ENCODE data around the gene TM4SF18. TPM values are rescaled to one million over a fixed set of nuclear protein-coding genes. Genes with fewer than 3 reads are reported as not detected.

The TM4SF18 gene
- polyA plus RNA-seq, 6 donors from 2014 or later, result not detected

DNA sequence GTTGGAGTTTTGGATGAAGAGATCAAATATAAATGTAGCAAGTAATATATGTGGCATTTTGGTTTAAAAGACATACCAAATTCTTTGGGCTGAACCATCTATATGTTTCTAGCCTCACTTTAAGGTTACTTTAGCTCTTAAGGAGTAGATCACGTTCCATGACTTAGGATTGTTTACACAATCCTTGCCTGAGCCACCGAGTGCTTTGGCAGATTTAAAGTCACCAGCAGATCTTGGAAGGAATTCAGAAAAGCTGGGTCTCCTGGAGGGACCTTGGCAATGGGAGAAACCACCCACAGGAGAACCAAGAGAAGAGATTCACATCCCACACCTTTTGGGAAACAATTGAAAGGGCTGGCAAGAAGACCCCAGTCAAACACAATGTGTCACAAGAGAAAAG is 54.5 kb downstream of the TM4SF18 start:
- Mint-ChIP-seq H3K4me1 (peaks cover 12 to 16% (median 13%) of the 10 kb centered on the region in 3 donors), H3K27me3 (no peaks in the 10 kb centered on the region), H3K4me3 (no peak overlapping the region), H3K9me3 (no peaks in the 10 kb centered on the region), H3K27ac (peak overlapping the region in 1 of 6 donors; percentile 52), H3K36me3 (no peaks in the 10 kb centered on the region)
- no peak for DNase-seq
- ATAC-seq (ENCODE audit: low read depth in 2 of 2), result no peak

DNA sequence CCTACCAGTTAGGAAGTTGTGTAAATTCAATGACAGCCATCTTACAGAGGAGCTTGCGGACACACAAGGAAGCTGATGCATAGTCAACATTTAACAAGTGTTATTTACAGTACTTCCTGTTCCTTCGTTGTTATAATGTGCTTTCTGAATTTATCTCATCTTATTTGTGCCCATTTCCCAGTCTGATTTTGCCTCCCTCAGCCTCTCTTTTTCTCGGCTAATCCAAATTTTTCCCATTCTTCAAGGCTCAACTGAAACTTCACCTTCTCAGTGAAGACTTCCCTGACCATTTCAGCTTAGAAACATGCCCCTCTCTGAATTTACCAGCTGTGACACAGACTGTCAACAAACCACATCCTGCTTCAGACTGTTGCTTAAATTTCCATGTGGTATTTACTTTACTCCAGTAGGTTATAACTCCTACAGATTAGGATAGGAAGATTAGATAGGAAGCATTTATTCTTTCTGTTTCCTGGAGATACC is 56.1 kb downstream of the TM4SF18 start:
- Mint-ChIP-seq H3K27me3 (no peaks in the 10 kb centered on the region), H3K9me3 (no peaks in the 10 kb centered on the region), H3K27ac (peak overlapping the region; percentile 5 to 98 (median 75)), H3K4me1 (peaks cover 13 to 17% (median 16%) of the 10 kb centered on the region in 3 donors), H3K36me3 (no peaks in the 10 kb centered on the region), H3K4me3 (peak overlapping the region; percentile 2 to 89 (median 75))
- peak; percentile 11 for DNase-seq
- ATAC-seq (ENCODE audit: low read depth in 2 of 2), result peak; percentile 60 to 65

DNA sequence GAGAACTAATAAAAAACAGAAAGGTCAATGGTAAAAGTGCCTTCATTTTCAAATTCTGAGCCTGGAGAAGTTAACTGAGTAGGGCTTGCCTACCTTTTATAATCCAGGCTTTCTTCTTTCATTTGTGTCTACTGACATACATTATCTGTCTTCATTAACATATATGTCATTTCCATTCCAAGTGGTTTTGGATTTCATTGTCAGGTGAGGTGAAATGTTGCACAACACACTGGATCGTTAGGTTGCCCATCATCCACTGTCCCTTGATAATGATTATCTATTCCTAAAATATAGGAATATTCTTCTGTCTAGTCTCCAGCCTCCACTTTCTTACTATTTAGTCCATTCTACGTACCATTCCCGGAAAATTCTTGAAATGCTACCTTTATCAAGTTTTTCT is 56.8 kb downstream of the TM4SF18 start:
- no peak for DNase-seq
- H3K4me1 Mint-ChIP-seq, result peaks cover 13 to 17% (median 16%) of the 10 kb centered on the region in 3 donors
- H3K27me3 Mint-ChIP-seq, result no peaks in the 10 kb centered on the region
- no peak for ATAC-seq (ENCODE audit: low read depth in 2 of 2)
- peak overlapping the region in 1 of 8 donors; percentile 35 for H3K4me3 Mint-ChIP-seq
- no peaks in the 10 kb centered on the region for H3K9me3 Mint-ChIP-seq
- H3K27ac Mint-ChIP-seq, result peak overlapping the region in 2 of 6 donors; percentile 12 to 98
- no peaks in the 10 kb centered on the region for H3K36me3 Mint-ChIP-seq

DNA sequence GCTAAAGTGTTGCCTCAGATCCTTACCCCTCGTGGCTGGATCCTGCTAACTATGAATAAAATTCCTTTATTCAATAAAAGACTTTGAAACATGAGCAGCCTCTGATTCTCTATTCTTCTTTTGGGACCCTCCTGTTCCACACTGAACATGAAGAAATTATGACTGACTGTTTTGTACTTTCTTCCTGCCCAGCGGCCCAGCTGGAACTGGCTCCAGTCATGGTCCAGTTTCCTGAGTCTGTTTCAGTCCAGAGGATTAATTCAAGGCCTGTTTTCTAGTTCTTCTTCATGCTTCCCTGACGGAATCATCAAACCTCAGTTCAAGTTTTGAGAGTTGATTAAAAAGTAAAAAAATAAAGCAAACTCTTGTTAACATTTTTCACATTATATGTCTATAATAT is 59.2 kb downstream of the TM4SF18 start:
- H3K27me3 Mint-ChIP-seq, result no peaks in the 10 kb centered on the region
- H3K9me3 Mint-ChIP-seq, result no peaks in the 10 kb centered on the region
- DNase-seq (no peak), ATAC-seq (ENCODE audit: low read depth in 2 of 2) (no peak)
- no peak overlapping the region for H3K4me3 Mint-ChIP-seq
- H3K27ac Mint-ChIP-seq, result no peak overlapping the region
- peaks cover 7 to 17% (median 8%) of the 10 kb centered on the region in 3 donors for H3K4me1 Mint-ChIP-seq
- no peaks in the 10 kb centered on the region for H3K36me3 Mint-ChIP-seq

DNA sequence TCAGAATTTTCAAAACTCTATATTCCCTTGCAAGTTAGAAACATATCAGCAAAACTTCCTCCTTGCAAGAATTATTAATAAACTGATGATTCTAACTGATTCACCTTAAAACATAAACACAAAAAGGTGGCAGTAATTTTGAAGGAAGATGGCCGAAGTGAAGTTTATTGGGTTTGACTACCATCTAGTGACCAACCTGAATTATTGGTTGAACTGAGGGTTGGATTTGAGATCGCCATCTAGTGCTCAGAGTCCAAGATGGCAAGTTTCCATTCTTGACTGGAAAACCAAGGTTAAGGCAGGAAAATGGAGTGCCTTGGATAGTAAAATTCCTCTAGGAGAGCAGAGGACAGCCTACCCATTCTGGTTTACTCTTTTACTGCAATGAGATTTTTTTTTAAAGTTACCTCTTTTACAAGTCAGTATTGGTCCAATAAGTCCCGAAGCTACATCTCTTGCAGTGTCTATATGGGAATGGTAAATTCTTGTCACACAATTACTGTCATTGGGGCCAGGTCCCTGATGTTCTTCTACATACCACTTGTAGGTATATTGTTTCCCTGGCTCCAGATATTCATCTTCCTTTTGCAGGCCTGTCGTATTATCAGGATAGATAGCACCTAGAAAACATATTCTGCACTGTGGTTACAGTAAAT is 60.2 kb downstream of the TM4SF18 start:
- no peaks in the 10 kb centered on the region for H3K36me3 Mint-ChIP-seq
- peak; percentile 61 for DNase-seq
- peaks cover 7 to 17% (median 8%) of the 10 kb centered on the region in 3 donors for H3K4me1 Mint-ChIP-seq
- peak; percentile 70 to 82 for ATAC-seq (ENCODE audit: low read depth in 2 of 2)
- H3K27me3 Mint-ChIP-seq, result no peaks in the 10 kb centered on the region
- peaks cover 0 to 1% (median 0%) of the 10 kb centered on the region in 7 donors for H3K9me3 Mint-ChIP-seq
- no peak overlapping the region for H3K27ac Mint-ChIP-seq
- H3K4me3 Mint-ChIP-seq, result peak overlapping the region in 1 of 8 donors; percentile 4

DNA sequence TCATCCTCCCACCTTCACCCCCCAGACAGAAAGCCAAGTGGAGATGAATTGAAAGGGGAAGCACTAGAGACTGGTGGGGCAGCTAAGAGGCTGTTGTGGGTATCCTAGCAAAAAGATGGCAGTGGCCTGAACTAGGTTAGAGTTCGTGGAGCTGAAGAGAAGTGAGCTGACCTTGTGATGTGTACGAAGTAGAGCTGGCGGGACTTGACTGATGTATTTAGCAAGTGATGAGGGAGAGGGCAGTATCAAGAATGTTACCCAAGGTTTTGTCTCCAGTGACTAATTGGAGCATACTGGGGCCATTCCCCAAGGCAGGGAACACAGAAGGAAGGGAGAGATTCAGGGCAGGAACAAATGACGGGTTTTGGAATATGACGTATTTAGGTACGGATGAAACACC is 61.8 kb downstream of the TM4SF18 start:
- H3K4me3 Mint-ChIP-seq, result no peak overlapping the region
- ATAC-seq (ENCODE audit: low read depth in 2 of 2) (no peak), DNase-seq (no peak)
- H3K9me3 Mint-ChIP-seq, result peaks cover 0 to 1% (median 0%) of the 10 kb centered on the region in 7 donors
- H3K27me3 Mint-ChIP-seq, result no peaks in the 10 kb centered on the region
- H3K4me1 Mint-ChIP-seq, result peaks cover 8 to 16% (median 8%) of the 10 kb centered on the region in 3 donors
- H3K27ac Mint-ChIP-seq, result peak overlapping the region in 2 of 6 donors; percentile 37 to 59
- H3K36me3 Mint-ChIP-seq, result no peaks in the 10 kb centered on the region

DNA sequence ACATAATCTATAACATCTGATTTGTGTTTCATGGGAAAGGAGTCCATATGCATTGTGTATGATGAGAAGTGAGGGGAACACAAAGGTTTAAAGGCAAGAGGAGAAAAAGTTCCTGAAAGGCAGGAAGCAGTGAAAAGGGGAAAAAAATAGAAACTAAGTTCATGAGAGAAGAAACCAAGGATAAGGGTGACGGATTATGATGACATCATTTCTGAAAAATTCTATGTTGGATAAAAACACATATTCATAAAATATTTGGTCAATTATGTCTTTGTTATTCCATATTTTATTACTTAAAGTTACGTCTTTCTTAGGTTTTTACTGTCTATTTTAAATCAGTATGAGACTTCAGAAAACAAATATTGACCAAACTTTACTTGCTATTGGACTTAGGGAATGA is 63.3 kb downstream of the TM4SF18 start:
- Mint-ChIP-seq H3K4me1 (peaks cover 8 to 15% (median 8%) of the 10 kb centered on the region in 3 donors), H3K4me3 (no peak overlapping the region), H3K27ac (peak overlapping the region in 1 of 6 donors; percentile 14), H3K9me3 (peaks cover 0 to 1% (median 0%) of the 10 kb centered on the region in 7 donors), H3K36me3 (no peaks in the 10 kb centered on the region), H3K27me3 (no peaks in the 10 kb centered on the region)
- DNase-seq, result no peak
- ATAC-seq (ENCODE audit: low read depth in 2 of 2), result no peak

DNA sequence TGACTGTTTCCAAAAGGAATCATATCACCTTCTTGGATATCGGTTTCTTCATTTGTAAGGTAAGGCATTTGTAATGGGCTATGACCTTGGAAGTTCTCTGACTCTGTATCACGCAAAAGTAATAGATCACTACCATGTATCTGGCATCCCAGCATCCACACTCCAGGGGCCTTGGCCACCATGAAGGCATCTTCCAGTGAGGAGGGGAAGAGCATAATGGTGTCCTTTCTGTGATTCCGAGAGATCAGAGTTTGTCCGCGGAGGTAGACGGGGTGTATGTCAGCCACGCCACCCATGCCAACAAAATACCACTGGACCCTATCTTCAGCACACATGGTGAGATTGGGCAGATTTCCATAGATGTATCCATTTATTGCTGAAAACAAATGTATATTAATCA is 63.7 kb downstream of the TM4SF18 start:
- peaks cover 8 to 15% (median 9%) of the 10 kb centered on the region in 3 donors for H3K4me1 Mint-ChIP-seq
- ATAC-seq (ENCODE audit: low read depth in 2 of 2), result no peak
- DNase-seq, result no peak
- peaks cover 0 to 1% (median 0%) of the 10 kb centered on the region in 7 donors for H3K9me3 Mint-ChIP-seq
- no peaks in the 10 kb centered on the region for H3K27me3 Mint-ChIP-seq
- no peaks in the 10 kb centered on the region for H3K36me3 Mint-ChIP-seq
- H3K4me3 Mint-ChIP-seq, result no peak overlapping the region
- peak overlapping the region in 1 of 6 donors; percentile 14 for H3K27ac Mint-ChIP-seq

Other genes with a start within 250 kb of the TM4SF18 start
- gene HLTF, start 247.1 kb downstream of the TM4SF18 start, polyA plus RNA-seq (ENCODE audit: low read depth in 6 of 6), result 10 to 100 TPM; 13.6 to 26.1 (median 21.6) TPM
- 10 to 100 TPM; 67.0 to 89.0 (median 74.4) TPM for gene HPS3, start 204.0 kb downstream of the TM4SF18 start, polyA plus RNA-seq (ENCODE audit: low read depth in 6 of 6)
- gene CP, start 111.8 kb downstream of the TM4SF18 start, polyA plus RNA-seq (ENCODE audit: low read depth in 6 of 6), result 1 to 10 TPM in 1 of 6 donors, under 1 TPM in 3, not detected in 2; 0.36 to 1.1 (median 0.63) TPM
- gene TM4SF1, start 44.0 kb upstream of the TM4SF18 start, polyA plus RNA-seq (ENCODE audit: low read depth in 6 of 6), result not detected
- not detected for gene TM4SF4, start 141.1 kb upstream of the TM4SF18 start, polyA plus RNA-seq (ENCODE audit: low read depth in 6 of 6)